Measurements from ENCODE around the gene ARL13A. TPM values are rescaled to one million over a fixed set of nuclear protein-coding genes. Genes with fewer than 3 reads are reported as not detected.
"Not testable (repeated sequence)": the region's sequence is repeated elsewhere in the genome, so short reads cannot be mapped to it uniquely, and the experiment has no call there.

ARL13A gene
- polyA plus RNA-seq, 1 experiment: not detected

DNA sequence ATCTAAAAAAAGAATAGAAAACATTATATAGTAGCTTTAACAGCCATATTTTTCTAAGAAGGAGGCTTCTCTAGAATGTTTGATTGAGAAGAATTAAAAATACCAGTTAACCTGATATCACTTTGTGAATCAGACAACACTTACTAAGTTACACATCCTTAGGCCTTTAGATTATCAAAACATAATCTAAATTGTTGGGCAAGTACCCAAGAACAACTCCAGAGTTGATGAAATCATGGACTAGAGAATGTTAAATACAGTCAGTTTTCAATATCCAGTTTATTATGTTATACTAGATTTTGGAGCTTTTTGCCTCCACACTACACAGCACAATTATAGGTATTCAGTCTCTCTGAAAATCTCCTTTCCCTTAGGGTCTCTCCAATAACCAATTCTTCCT lies 39.6 kb downstream of the ARL13A start:
- POLR2A ChIA-PET: no interaction called here
- Histone ChIP-seq H3K27me3 (ENCODE audit: control insufficient read depth, insufficient read depth, low read length) (no peaks in the 10 kb centered on the region), H3K4me3 (ENCODE audit: low read depth, low read length) (no peak overlapping the region), H3K36me3 (ENCODE audit: control insufficient read depth, insufficient read depth, low read length) (no peaks in the 10 kb centered on the region)
- TF ChIP-seq, protein P1, sequence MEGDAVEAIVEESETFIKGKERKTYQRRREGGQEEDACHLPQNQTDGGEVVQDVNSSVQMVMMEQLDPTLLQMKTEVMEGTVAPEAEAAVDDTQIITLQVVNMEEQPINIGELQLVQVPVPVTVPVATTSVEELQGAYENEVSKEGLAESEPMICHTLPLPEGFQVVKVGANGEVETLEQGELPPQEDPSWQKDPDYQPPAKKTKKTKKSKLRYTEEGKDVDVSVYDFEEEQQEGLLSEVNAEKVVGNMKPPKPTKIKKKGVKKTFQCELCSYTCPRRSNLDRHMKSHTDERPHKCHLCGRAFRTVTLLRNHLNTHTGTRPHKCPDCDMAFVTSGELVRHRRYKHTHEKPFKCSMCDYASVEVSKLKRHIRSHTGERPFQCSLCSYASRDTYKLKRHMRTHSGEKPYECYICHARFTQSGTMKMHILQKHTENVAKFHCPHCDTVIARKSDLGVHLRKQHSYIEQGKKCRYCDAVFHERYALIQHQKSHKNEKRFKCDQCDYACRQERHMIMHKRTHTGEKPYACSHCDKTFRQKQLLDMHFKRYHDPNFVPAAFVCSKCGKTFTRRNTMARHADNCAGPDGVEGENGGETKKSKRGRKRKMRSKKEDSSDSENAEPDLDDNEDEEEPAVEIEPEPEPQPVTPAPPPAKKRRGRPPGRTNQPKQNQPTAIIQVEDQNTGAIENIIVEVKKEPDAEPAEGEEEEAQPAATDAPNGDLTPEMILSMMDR (IDR thresholded peaks at IDR 0.05; ENCODE audit: insufficient read depth, low read depth, low read length): no peak
- CTCF ChIA-PET: interaction anchor here (1.5 kb wide), 1 partner anchor 10 kb away, joined by 4 read pairs; no protein-coding TSS in a partner anchor
- no peak for DNase-seq (ENCODE audit: low read depth)

DNA sequence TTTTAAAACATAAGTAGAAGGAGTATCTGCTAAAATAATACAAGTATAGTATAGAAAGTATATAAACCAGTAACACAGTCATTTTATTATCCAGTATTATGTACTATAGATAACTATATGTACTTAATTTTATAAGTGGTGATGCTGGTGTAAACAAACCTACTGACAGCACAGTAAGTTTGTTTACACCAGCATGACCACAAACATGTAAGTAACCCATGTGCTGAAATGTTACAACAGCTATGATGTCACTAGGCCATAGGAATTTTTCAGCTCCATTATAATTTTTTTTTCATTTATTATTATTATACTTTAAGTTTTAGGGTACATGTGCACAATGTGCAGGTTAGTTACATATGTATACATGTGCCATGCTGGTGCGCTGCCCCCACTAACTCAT lies 42.5 kb downstream of the ARL13A start:
- H3K27me3 ChIP-seq (ENCODE audit: control insufficient read depth, insufficient read depth, low read length); DNase-seq (ENCODE audit: low read depth); POLR2A ChIA-PET; CTCF ChIA-PET; H3K36me3 ChIP-seq (ENCODE audit: control insufficient read depth, insufficient read depth, low read length); H3K4me3 ChIP-seq (ENCODE audit: low read depth, low read length): not testable (repeated sequence)

DNA sequence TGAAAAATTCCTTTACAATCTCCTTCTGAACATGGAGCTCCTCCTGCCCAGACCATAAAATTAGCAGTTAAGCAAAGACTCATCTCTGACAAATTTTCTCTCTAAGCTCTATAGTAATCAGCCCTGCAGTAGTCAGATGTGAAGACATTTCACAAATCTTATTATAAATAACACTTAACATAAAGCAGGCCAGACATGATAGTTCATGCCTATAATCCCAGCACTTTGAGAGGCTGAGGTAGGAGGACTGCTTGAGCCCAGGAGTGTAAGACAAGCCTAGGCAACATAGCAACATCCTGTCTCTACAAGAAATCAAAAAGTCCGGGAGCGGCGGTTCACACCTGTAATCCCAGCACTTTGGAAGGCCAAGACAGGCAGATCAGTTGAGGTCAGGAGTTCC lies 52.5 kb downstream of the ARL13A start:
- no peak for DNase-seq (ENCODE audit: low read depth)
- ChIA-PET CTCF (interaction anchor here (0.9 kb wide), 1 partner anchor 19 kb away, joined by 3 read pairs; no protein-coding TSS in a partner anchor), POLR2A (no interaction called here)
- Histone ChIP-seq H3K36me3 (ENCODE audit: control insufficient read depth, insufficient read depth, low read length) (peaks cover 3% of the 10 kb centered on the region; the same call in 1 of the 2 replicates), H3K4me3 (ENCODE audit: low read depth, low read length) (no peak overlapping the region), H3K27me3 (ENCODE audit: control insufficient read depth, insufficient read depth, low read length) (no peaks in the 10 kb centered on the region)
- TF ChIP-seq, protein P1 (IDR thresholded peaks at IDR 0.05; ENCODE audit: insufficient read depth, low read depth, low read length): no peak

DNA sequence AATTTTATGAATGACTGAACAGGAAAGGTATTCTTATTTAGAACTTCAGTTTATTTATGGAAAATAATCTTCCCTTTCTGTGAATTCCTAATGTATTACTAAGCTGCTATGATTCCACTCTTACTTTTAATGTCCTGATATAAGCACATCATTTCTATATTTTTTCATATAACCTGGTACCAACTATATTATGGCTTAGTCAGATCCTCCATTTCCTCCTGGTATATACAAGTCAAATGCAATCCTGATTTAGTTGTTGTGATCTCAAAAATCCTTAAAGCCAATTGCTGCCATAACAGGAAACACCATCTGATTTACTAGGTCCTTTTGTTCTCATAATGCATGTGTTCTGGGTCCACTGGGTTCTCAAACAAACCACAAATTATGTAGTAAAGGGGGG lies 55.6 kb downstream of the ARL13A start:
- ChIA-PET POLR2A (no interaction called here), CTCF (no interaction called here)
- TF ChIP-seq, protein P1 (IDR thresholded peaks at IDR 0.05; ENCODE audit: insufficient read depth, low read depth, low read length): no peak
- 0 out of 2 replicates have a peak, but pooled peaks cover 1% of the 10 kb centered on the region for H3K36me3 ChIP-seq (ENCODE audit: control insufficient read depth, insufficient read depth, low read length)
- H3K27me3 ChIP-seq (ENCODE audit: control insufficient read depth, insufficient read depth, low read length): no peaks in the 10 kb centered on the region
- no peak for DNase-seq (ENCODE audit: low read depth)
- H3K4me3 ChIP-seq (ENCODE audit: low read depth, low read length): no peak overlapping the region

DNA sequence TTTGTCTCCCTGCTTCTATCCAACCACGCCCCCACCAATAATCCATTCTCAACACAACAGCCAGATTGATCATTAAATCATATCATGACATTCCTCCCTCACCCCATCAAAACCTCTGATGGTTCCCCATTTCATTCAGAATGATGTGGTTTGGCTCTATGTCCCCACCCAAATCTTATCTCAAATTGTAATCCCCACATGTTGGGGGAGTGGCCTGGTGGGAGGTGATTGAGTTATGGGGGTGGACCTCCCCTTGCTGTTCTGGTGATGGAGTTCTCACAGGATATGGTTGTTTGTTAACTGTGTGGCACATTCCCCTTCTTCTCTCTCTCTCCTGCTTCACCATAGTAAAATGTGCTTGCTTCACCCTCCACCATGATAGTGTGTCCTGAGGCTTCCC lies 59.1 kb downstream of the ARL13A start:
- Histone ChIP-seq H3K27me3 (ENCODE audit: control insufficient read depth, insufficient read depth, low read length) (no peaks in the 10 kb centered on the region), H3K36me3 (ENCODE audit: control insufficient read depth, insufficient read depth, low read length) (no peaks in the 10 kb centered on the region), H3K4me3 (ENCODE audit: low read depth, low read length) (no peak overlapping the region)
- DNase-seq (ENCODE audit: low read depth): no peak
- TF ChIP-seq, protein P1 (IDR thresholded peaks at IDR 0.05; ENCODE audit: insufficient read depth, low read depth, low read length): no peak
- ChIA-PET CTCF (no interaction called here), POLR2A (no interaction called here)

DNA sequence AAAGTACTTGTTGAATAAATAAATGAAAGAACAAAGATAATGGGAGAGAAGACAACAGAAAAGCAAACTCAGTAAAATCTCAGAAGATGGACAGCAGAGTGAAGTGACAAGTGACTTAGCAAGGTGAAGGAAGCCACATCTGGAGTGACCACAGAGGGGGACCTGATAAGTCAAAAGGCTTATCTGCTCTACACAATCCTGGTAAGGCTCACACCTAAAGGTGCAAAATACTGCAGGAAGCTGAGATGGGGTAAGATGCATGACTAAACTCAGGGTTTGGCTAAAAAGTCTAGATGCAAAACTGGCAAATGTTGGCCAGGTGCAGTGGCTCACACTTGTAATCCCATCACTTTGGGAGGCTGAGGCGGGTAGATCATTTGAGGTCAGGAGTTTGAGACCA lies 60.2 kb downstream of the ARL13A start:
- no peak for DNase-seq (ENCODE audit: low read depth)
- ChIA-PET POLR2A (no interaction called here), CTCF (no interaction called here)
- TF ChIP-seq, protein P1 (IDR thresholded peaks at IDR 0.05; ENCODE audit: insufficient read depth, low read depth, low read length): no peak
- H3K36me3 ChIP-seq (ENCODE audit: control insufficient read depth, insufficient read depth, low read length): no peaks in the 10 kb centered on the region
- H3K4me3 ChIP-seq (ENCODE audit: low read depth, low read length): no peak overlapping the region
- H3K27me3 ChIP-seq (ENCODE audit: control insufficient read depth, insufficient read depth, low read length): no peaks in the 10 kb centered on the region
